ENCODE results near the gene KDM7A. TPM values are rescaled to one million over a fixed set of nuclear protein-coding genes. Genes with fewer than 3 reads are reported as not detected.

KDM7A gene
- total RNA-seq, 6 experiments from 2014 or later: 0.97 to 2.2 (median 1.2) TPM

GRCh38 chr7:140219672-140220524, 43.1 kb upstream of the KDM7A start:
- TF ChIP-seq, protein P1, sequence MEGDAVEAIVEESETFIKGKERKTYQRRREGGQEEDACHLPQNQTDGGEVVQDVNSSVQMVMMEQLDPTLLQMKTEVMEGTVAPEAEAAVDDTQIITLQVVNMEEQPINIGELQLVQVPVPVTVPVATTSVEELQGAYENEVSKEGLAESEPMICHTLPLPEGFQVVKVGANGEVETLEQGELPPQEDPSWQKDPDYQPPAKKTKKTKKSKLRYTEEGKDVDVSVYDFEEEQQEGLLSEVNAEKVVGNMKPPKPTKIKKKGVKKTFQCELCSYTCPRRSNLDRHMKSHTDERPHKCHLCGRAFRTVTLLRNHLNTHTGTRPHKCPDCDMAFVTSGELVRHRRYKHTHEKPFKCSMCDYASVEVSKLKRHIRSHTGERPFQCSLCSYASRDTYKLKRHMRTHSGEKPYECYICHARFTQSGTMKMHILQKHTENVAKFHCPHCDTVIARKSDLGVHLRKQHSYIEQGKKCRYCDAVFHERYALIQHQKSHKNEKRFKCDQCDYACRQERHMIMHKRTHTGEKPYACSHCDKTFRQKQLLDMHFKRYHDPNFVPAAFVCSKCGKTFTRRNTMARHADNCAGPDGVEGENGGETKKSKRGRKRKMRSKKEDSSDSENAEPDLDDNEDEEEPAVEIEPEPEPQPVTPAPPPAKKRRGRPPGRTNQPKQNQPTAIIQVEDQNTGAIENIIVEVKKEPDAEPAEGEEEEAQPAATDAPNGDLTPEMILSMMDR (IDR thresholded peaks at IDR 0.05): no peak
- H3K4me1 Mint-ChIP-seq (ENCODE audit: low read depth): no peaks in the 10 kb centered on the region
- H3K27me3 Mint-ChIP-seq (ENCODE audit: insufficient read depth): peaks cover 44% of the 10 kb centered on the region
- no peak overlapping the region for H3K4me3 Mint-ChIP-seq
- no peak overlapping the region for H3K27ac Mint-ChIP-seq
- no peak for DNase-seq
- H3K9me3 Mint-ChIP-seq: peaks cover 7% of the 10 kb centered on the region
- no peaks in the 10 kb centered on the region for H3K36me3 Mint-ChIP-seq (ENCODE audit: low read depth)

- H3K36me3 Mint-ChIP-seq (ENCODE audit: low read depth): no peaks in the 10 kb centered on the region
- H3K27me3 Mint-ChIP-seq (ENCODE audit: insufficient read depth): peaks cover 45% of the 10 kb centered on the region
- no peak overlapping the region for H3K27ac Mint-ChIP-seq
- no peaks in the 10 kb centered on the region for H3K4me1 Mint-ChIP-seq (ENCODE audit: low read depth)
- TF ChIP-seq, protein P1 (IDR thresholded peaks at IDR 0.05): no peak
- no peak for DNase-seq
- H3K9me3 Mint-ChIP-seq: peaks cover 11% of the 10 kb centered on the region
- H3K4me3 Mint-ChIP-seq: no peak overlapping the region
These were observed 41.9 kb upstream of the KDM7A start for GRCh38 chr7:140218656-140219055.

DNA sequence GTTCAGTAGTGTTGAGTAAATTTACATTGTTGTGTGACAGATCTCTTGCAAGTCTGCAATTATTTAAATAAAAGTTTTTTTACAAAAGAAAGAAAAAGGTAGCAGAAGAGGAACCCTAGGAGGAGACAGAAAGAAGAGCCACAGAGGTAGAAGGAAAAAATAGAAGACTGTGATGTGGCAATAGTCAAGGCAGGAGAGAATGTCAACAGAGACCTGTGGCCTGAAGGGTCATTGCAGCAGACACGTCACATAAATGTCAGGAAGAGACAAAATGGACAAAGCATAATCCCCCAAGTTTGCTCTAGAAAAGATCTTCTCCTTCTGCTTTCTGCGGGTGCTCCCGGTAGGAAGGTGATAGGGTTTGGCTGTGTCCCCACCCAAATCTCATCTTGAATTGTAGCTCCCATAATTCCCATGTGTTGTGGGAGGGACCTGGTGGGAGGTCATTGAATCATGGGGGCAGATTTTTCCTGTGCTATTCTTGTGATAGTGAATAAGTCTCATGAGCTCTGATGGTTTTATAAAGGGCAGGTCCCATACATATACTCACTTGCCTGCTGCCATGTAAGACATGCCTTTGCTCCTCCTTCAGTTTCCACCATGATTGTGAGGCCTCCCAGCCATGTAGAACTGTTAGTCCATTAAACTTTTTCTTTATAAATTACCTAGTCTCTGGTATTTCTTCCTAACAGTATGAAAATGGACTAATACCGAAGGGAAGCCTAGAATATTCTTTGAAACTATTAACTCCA, 41.1 kb upstream of the KDM7A start:
- no peak for DNase-seq
- Mint-ChIP-seq H3K4me1 (ENCODE audit: low read depth) (no peaks in the 10 kb centered on the region), H3K36me3 (ENCODE audit: low read depth) (no peaks in the 10 kb centered on the region), H3K27me3 (ENCODE audit: insufficient read depth) (peaks cover 44% of the 10 kb centered on the region), H3K9me3 (peaks cover 11% of the 10 kb centered on the region), H3K4me3 (no peak overlapping the region), H3K27ac (no peak overlapping the region)
- TF ChIP-seq, protein P1 (IDR thresholded peaks at IDR 0.05): no peak

GRCh38 chr7:140215281-140215680, 38.5 kb upstream of the KDM7A start:
- TF ChIP-seq, protein P1 (IDR thresholded peaks at IDR 0.05): no peak
- Mint-ChIP-seq H3K4me3 (no peak overlapping the region), H3K27ac (no peak overlapping the region), H3K9me3 (peaks cover 11% of the 10 kb centered on the region), H3K4me1 (ENCODE audit: low read depth) (peaks cover 8% of the 10 kb centered on the region; the same call in 1 of the 2 replicates), H3K27me3 (ENCODE audit: insufficient read depth) (peaks cover 31% of the 10 kb centered on the region), H3K36me3 (ENCODE audit: low read depth) (no peaks in the 10 kb centered on the region)
- DNase-seq: no peak

DNA sequence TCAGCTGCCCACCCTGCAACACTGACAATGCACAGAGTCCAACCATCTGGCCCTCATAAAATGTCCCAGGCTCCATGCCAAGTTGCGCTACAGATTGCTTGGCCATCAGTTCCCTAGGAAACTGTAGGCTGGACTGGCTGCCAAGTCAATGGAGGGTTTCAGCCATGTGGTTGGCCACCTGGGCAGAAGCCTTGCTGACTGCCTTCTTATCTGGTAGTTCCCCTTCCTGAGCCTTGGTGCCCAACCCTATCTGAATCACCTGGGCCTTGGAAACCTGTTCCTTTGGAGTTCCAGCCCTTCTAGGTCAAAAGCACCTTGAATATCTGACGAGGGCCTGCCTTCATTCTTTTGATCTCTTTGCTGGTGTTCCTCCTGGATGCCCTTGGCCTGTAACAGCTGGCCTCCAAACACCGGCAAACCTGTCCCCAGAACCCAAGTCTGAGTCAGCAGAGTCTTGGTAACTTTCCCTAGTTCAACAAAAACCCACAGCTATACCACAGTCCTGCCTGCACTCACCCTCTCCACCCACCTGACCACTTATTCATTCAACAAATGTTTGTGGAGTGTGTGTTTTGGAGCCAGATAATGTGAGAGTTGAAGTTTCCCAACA, 37.4 kb upstream of the KDM7A start:
- TF ChIP-seq, protein P1 (IDR thresholded peaks at IDR 0.05): no peak
- Mint-ChIP-seq H3K4me1 (ENCODE audit: low read depth) (peaks cover 8% of the 10 kb centered on the region; the same call in 1 of the 2 replicates), H3K27me3 (ENCODE audit: insufficient read depth) (peaks cover 28% of the 10 kb centered on the region), H3K36me3 (ENCODE audit: low read depth) (no peaks in the 10 kb centered on the region), H3K27ac (no peak overlapping the region), H3K9me3 (peaks cover 11% of the 10 kb centered on the region), H3K4me3 (no peak overlapping the region)
- DNase-seq: no peak
